Measurements from ENCODE around the gene TUBGCP3.

DNA sequence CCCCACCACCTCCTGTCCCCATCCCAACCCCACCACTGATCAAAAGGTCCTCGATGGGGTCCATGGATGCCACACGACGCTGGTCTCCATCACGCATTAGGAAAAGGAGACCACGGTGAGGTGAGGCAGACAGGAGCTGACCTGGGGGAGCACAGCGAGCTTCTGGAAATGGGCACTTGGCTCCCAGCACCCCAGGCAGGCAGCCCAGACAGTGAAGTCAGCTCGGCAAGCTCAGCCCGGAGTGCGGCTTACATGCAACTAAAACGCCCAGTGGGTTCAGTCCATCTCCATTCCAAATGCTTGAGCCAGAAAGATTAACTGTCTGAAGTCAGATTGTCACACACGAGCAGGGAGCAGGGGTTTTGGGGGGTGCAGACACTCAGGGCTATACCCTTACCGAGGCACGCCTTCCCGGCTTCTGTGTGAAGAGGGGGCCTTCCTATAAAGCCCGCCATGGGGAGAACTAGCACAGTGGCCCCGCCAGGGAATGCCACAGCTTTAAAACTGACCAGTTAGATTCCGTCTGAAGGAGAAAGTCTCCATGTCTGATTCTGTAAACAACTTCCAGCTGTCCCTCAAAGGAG is 132.4 kb downstream of the TUBGCP3 start:
- TF ChIP-seq RFX5 (IDR thresholded peaks at IDR 0.05; ENCODE audit: low read depth, low read length) (no peak), NBN (IDR thresholded peaks at IDR 0.05; ENCODE audit: low read depth) (no peak), SRF (CRISPR knock-in tag; IDR thresholded peaks at IDR 0.05) (no peak), BHLHE40 (IDR thresholded peaks at IDR 0.05; ENCODE audit: low read length) (no peak), ZC3H11A (IDR thresholded peaks at IDR 0.05; ENCODE audit: low read depth, low read length) (no peak)
- TF ChIP-seq, protein P1, sequence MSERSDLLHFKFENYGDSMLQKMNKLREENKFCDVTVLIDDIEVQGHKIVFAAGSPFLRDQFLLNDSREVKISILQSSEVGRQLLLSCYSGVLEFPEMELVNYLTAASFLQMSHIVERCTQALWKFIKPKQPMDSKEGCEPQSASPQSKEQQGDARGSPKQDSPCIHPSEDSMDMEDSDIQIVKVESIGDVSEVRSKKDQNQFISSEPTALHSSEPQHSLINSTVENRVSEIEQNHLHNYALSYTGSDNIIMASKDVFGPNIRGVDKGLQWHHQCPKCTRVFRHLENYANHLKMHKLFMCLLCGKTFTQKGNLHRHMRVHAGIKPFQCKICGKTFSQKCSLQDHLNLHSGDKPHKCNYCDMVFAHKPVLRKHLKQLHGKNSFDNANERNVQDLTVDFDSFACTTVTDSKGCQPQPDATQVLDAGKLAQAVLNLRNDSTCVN (CRISPR knock-in tag; IDR thresholded peaks at IDR 0.05), result no peak
